DMS114 treated with DMSO at 0.1 percent for 48 hours (cell line): ENCODE measurements around the gene CACNB1.

Source experiments
- DNase-seq: peaks from one replicate; lab custom pipeline; 2025; ENCODE audit not compliant: unreplicated experiment; lab: John Stamatoyannopoulos, UW

The CACNB1 gene

GRCh38 chr17:39197380-39198185 is at the start of gene CACNB1:
Gene CACNB1 (minus strand): TSS chr17:39197669. CDS start chr17:39197495, 174 bp downstream.
- peak; percentile 66 for DNase-seq

DNA sequence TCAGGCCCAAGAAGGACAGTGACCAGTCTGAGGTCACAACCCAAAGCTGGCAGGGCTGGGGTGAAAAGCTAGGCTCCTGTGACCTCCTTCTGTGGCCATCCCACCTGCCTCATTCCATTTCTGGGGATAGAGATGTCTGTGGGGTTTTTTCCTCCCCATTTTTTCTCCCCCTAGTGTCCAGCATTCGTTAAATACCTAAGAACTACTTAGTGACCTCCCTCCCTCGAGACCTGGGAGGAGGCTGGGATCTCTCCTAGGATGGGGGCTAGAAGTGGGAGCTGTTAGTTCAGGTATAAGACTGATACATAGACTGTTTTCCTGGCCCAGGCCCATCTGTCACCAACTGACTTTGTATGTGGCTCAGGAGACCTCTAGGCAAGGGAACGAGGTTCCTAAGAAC is 48.8 kb upstream of the CACNB1 start:
- no peak for DNase-seq

DNA sequence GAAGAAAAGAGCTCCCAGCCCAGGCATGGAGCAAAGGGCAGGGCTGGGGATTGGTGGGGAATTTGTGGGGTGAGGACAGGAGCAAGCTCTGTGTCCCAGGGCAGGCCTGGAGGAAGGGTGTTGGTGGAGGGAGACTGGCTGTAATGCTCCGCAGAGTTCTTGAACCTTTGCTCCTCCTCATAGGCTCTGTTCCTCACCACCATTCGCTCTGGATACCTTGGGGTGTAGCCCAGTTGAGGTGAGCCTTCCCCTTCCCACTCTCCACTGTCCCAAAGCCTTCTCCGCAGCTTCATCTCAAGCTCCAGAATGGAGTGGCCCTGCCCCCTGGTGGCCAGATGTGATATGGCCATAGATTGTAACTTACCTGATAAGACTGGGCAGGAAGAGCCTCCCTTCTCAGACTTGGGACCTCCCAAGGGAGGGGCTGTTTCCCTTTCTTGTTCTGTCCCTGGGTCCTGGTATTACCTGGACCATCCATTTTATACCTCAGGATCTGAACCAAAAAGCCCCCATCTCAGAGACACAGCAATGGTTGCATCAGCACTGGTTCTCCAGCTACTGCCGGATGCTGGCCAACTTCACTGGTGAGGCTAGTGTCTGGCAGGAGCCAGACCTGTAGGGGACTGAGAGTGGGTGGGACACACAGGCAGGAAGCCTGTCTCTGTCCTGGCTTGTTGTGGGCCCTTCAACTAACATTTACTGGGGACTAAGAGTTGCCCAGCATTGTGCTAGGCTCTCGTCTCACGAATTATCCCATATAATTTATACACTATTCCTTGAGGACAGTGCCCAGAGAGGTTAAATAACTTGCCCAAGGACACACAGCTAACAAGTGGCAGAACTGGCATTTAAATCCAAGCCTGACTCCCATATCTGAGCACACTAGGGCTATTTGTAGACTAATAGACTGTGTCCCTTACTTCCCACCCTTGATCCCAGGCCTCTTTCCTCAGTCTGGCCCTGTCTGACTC is 47.4 kb upstream of the CACNB1 start:
- DNase-seq: peak; percentile 71

- DNase-seq: no peak
Measured at GRCh38 chr17:39244016-39244599, 46.6 kb upstream of the CACNB1 start.

DNA sequence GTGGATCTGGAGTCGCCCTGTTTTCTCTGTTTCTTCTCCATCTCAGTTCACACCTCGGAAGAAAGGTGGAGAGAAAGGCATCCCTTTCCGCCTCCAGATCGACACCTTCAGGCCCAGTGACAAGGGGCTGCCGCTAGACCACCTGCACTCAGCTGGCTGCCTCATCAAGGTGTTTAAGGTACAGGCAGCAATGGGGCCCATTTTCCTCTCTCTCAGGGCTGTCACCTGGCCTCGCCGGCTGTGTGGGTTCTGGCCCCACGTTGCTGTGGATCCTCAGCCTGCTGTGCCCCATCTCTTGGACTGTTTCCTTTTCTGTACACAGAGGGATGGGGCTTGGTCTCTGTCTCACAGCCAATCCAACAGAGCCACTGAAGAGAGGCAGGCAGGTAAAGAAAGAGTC is 45.7 kb upstream of the CACNB1 start:
- DNase-seq: no peak

DNA sequence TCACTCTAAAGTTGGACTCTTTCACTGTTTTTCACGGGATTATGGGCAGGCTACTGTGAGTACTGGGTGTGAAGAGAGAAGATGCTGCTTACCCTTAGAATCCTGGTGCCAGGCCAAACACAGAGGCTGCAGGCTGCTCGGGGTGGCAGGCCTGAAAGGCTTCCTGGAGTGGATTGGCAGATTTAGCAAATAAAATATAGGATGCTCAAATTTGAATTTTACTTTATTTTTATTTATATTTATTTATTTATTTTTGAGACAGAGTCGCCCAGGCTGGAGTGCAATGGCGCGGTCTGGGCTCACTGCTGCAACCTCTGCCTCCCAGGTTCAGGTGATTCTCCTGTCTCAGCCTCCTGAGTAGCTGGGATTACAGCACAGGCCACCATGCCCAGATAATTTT is 43.2 kb upstream of the CACNB1 start:
- no peak for DNase-seq

DNA sequence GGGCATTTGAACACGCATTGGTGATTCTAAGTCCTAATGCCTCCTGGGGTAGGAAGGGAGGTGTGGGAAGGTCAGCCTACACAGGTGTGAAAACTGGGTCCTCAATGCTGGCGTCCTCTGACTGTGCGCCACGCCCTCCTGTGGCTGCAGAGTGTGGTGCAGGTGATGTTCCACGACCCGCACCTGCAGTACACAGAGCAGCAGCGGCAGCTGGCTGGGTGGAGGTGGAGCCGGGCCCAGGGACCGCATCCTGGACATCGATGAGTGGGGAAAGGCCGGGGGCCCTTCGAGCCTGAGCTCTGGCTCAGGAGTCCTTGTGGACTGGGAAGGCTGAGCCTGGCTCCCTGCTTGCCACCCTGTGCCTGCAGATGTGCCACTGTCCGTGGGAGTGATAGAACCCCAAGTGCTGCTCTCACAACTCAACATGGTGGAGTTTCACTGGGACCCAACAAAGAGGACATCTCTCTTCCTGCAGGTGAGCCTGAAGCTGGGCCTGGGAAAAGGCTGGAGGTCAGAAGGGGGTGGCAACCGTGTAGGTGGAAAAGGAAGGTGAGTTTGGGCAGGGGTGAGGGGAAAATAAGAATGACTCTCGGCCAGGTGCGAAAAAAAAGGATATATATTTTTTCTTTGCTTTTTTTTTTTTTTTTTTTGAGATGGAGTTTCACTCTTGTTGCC is 42.3 kb upstream of the CACNB1 start:
- no peak for DNase-seq

DNA sequence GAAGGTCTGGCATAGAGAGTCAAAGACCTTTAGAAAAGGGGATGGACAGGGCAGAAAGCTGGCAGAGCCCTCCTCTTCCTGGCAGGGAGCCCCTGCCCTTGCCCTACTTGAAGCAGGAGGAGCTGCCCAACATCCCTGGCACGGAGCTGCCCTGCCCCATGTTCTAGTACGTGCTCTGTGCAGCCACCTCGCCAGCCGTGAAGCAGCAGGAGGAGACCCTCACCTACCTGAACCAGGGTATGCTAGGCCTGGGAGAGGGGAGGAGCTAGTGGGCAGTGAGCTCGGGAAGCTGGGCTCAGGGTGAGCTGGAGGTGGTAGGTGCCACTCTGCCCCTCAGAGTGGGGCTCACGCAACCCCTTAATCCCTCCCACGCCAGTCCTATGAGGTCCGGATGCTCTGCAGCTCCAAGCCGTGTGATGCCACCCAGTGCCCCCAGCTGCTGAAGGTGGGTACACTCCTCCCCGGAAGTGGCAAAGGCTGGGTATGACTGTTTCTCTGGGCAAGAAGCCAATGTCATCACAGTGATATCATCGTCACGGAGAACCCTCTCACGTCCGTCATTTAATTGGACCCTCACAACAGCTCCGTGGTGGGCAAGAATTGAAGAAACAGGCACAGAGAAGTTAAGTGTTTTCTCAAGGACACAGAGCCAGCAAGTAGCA is 41.0 kb upstream of the CACNB1 start:
- DNase-seq: no peak

DNA sequence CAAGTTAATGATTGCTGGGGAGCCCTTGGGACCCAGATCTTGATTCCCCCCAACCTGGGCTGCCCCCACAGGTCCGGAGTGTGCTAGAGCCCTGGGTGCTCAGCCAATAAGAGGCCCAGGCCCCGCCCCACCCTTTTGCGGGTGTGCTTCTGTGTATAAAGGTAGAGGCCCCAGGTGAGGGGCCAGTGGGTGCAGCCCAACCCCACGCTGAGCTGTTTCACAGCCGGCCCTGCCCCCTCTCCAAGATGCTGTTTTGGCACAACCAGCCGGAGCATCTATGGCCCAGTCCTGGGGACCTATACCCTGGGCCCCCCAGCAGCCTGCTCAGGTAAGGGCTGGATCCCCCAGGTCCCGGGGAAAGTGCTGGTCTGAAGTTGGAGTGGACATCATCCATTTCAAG is 40.1 kb upstream of the CACNB1 start:
- no peak for DNase-seq

DNA sequence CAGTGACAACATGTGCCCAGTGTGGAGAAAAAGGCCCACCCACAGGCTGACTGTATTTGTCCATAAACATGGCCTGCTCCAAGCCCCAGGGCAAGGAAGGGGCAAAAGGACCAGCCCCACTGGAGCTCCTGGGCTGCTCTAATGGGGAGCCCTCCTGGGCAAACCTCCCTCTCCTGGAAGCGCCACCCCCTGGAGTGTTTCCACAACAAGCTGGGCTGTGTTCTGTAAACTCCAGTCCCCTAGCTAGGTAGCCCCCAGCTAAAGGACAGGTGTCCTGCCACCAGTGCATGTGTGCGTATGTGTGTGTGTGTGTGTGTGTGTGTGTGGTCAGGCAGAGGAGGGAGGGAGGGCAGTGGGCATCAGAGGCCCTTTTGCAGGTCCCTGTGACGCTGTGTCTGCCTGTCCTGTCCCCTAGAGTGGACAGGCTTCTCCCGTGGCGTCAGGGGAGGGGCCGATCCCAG is 39.5 kb upstream of the CACNB1 start:
- no peak for DNase-seq

DNA sequence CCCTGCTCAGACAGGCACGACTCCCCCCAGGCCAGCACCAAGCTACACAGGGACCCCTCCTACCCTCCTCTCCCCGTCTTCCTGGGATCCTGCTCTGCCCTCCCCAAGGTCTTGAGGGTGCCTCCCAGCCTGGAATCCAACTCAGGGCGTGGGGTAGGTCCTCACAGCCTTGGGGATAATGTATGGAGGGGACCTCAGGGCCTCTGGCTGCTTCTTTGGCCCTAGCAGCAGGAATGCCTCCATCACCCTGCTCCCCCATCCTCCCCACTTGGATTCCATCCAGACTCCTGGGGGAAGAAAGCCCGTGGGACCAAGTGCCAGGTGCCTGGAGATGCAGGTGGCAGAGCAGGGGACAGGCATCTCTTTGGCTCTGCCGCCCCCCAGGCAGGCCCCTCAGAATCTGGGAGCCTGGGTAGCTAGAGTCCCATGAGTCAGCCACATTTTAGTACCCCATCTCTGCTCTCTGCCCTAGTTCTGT is 39.0 kb upstream of the CACNB1 start:
- no peak for DNase-seq

- DNase-seq: peak; percentile 72
Measured at GRCh38 chr17:39235555-39236449, 38.3 kb upstream of the CACNB1 start.

- no peak for DNase-seq
Measured at GRCh38 chr17:39231591-39232551, 34.4 kb upstream of the CACNB1 start.

DNA sequence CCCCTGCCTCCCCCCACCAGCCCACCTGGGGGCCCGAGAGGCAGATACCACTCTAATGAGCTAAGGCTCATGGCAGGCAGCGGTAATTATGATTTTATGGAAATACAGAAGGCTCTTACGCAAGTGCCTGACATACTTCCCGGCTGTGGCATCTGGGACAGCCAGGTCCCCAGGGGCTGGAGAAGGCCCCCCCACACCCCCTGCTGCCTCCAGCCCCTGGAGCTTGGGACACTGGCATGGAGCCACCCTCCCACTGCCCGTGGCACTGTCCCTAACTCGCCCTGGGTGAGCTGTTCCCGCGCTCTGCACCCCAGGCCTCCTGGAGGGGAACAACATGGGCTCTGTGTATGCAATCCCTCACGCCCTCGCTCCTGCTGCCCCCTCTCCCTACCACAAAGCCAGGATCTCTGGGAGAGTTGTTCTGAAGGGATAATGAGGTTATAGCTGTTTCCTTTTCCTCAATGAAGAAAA is 33.7 kb upstream of the CACNB1 start:
- no peak for DNase-seq

DNA sequence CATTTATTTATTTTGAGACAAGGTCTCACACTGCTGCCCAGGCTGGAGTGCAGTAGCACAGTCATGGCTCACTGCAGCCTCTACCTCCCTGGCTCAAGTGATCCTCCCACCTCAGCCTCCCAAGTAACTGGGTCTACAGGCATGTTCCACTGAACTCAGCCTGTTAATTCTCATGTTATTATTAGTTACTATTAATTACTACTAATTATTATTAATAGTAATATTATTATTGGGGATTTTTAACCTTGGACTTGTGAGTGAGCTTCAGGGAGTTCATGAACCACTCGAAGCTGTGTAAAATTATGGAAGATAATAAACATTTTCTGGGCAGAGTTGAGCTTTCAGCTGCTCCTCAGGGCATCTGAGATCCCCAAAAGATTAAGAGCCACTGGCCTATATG is 32.9 kb upstream of the CACNB1 start:
- DNase-seq: no peak

DNA sequence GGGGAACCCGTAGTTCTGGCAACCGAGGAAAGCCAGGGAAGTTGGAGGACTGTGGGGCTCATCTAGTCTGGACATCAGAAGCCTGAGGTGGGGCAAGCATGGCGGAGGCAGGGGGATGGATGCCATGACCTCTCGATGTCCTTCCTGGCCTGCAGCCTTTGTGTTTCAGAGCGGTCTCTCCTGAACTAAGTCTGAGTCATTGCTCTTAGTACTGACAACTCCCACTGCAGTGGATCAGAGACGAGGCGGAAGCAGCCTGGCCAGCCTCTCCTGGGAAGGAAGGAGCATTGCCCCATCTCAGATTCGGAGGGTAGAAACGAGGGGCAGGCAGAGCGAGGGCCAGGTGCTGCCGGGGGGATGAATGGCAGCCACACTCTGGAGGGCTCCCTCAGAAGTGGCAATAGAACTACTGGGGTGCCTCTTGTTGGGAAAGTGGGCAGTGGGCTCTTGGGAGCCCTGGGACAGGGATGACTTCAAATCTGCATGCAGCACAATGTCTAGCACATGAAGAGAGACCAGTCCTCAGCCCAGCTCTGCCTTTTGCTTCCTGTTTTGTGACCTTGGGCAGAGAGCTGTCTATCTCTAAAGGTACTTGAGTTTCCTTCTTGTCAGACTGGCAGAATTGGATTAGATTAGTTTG is 31.9 kb upstream of the CACNB1 start:
- DNase-seq: no peak

DNA sequence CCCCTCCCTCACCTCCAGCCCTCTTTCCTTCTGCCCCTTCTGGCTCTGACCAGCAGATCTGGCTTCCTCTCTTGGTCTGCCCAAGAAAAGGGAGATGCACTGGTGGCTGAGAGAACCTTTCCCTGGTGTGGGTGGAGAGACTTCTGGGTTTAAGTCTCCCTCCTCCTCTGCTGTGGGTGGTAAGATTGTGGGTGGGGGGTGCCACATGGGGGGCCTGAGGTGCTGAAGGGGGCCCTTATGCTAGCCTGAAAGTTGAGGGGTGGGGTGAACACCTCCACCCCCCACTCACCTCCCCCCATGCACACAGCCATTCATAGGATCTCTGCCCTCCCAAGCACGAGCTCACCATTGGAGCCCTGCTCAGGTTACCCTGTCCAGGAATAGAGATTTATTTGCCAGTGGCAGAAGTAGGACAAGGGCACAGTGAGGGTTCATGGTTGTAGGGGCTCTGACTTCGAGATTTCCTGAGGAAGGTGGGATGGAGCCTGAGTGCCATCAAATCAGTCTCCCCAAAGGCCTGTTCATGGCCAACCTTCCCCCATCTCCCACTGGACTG is 30.0 kb upstream of the CACNB1 start:
- DNase-seq: no peak
